ENCODE results near the gene CACNA1G.

The CACNA1G gene

GRCh38 chr17:50675627-50676026 is 115.1 kb downstream of the CACNA1G start:
- H3K18ac ChIP-seq (ENCODE audit: low read length) = no peak overlapping the region
- no peak overlapping the region for H4K8ac ChIP-seq (ENCODE audit: low read depth, low read length)
- no peak overlapping the region for H3K4me2 ChIP-seq (ENCODE audit: low read length)
- H3K4me3 ChIP-seq (ENCODE audit: low read length) = no peak overlapping the region
- no peak overlapping the region for H3K27ac ChIP-seq (ENCODE audit: low read depth, low read length)
- no peaks in the 10 kb centered on the region for H3K79me2 ChIP-seq (ENCODE audit: control insufficient read depth, insufficient read depth, low read length)
- no peak overlapping the region for H4K5ac ChIP-seq (ENCODE audit: low read length)
- H3K27me3 ChIP-seq (ENCODE audit: insufficient read depth, low read length, poor library complexity) = no peaks in the 10 kb centered on the region
- no peaks in the 10 kb centered on the region for H3K4me1 ChIP-seq (ENCODE audit: control insufficient read depth, low read depth, low read length)
- H2AK5ac ChIP-seq (ENCODE audit: low read length) = no peak overlapping the region
- H2BK15ac ChIP-seq (replicated peaks; ENCODE audit: low read depth) = no peak overlapping the region
- H3K4ac ChIP-seq (ENCODE audit: low read depth, low read length) = no peak overlapping the region
- H2BK120ac ChIP-seq (ENCODE audit: low read depth, low read length) = no peak overlapping the region
- no peak overlapping the region for H3K9ac ChIP-seq (ENCODE audit: low read length)
- DNase-seq = no peak
- H3K36me3 ChIP-seq (ENCODE audit: control insufficient read depth, insufficient read depth, low read length) = no peaks in the 10 kb centered on the region
- H2BK5ac ChIP-seq (ENCODE audit: low read length) = no peak overlapping the region
- no CpG with 5 or more reads among the region's 7 CpGs for WGBS (ENCODE audit: extremely low coverage, insufficient coverage, low lambda C conversion rate)
- no peaks in the 10 kb centered on the region for H3K79me1 ChIP-seq (ENCODE audit: low read length)
- no peak overlapping the region for H3K23ac ChIP-seq (ENCODE audit: low read length)
- no peak overlapping the region for H3K56ac ChIP-seq (ENCODE audit: low read length)

- Histone ChIP-seq H3K27me3 (ENCODE audit: insufficient read depth, low read length, poor library complexity) (no peaks in the 10 kb centered on the region), H3K79me1 (ENCODE audit: low read length) (no peaks in the 10 kb centered on the region), H3K56ac (ENCODE audit: low read length) (no peak overlapping the region), H3K27ac (ENCODE audit: low read depth, low read length) (no peak overlapping the region), H2AK5ac (ENCODE audit: low read length) (no peak overlapping the region), H2BK15ac (replicated peaks; ENCODE audit: low read depth) (no peak overlapping the region), H3K4me1 (ENCODE audit: control insufficient read depth, low read depth, low read length) (no peaks in the 10 kb centered on the region), H2BK5ac (ENCODE audit: low read length) (no peak overlapping the region), H3K4me2 (ENCODE audit: low read length) (no peak overlapping the region), H3K18ac (ENCODE audit: low read length) (no peak overlapping the region), H3K36me3 (ENCODE audit: control insufficient read depth, insufficient read depth, low read length) (no peaks in the 10 kb centered on the region), H3K9ac (ENCODE audit: low read length) (no peak overlapping the region), H3K79me2 (ENCODE audit: control insufficient read depth, insufficient read depth, low read length) (no peaks in the 10 kb centered on the region), H3K23ac (ENCODE audit: low read length) (no peak overlapping the region), H4K5ac (ENCODE audit: low read length) (no peak overlapping the region), H3K4ac (ENCODE audit: low read depth, low read length) (no peak overlapping the region), H4K8ac (ENCODE audit: low read depth, low read length) (no peak overlapping the region), H3K4me3 (ENCODE audit: low read length) (no peak overlapping the region), H2BK120ac (ENCODE audit: low read depth, low read length) (no peak overlapping the region)
- no peak for DNase-seq
- no CpG with 5 or more reads among the region's 24 CpGs for WGBS (ENCODE audit: extremely low coverage, insufficient coverage, low lambda C conversion rate)
Measured at GRCh38 chr17:50676065-50676975, 115.8 kb downstream of the CACNA1G start.

All from mesendoderm (in vitro differentiated cells).